Cerebellar nuclear complex (tissue), 1 donor: ENCODE measurements around the gene GALNTL6.
"Not testable (repeated sequence)": the region's sequence is repeated elsewhere in the genome, so short reads cannot be mapped to it uniquely, and the experiment has no call there.

ENCODE experiments used
- DNase-seq, 2 experiments: peaks; one replicate each; lab custom pipeline; 2025; lab: John Stamatoyannopoulos, UW

The GALNTL6 gene

GRCh38 chr4:172867835-172868234 lies 1054.6 kb downstream of the GALNTL6 start:
- no peak for DNase-seq

DNA sequence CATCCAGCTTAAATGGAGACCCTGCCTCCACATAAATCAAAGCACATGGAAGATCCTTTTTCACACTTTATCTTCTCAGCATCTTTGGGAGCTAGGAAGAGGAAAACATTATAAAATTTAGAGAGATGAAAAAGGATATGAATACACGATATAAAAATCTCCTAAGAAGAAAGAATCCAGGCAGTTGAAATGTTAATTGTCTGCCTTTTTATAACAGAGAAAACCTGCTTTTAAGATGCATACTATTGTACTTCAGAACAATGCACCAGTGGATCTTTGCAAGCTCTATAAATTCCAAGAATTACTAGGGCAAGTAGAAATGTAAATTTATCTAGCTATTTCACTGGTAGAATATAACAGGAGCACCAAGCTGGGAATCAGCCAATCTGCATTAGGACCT lies 1055.1 kb downstream of the GALNTL6 start:
- DNase-seq = no peak

DNA sequence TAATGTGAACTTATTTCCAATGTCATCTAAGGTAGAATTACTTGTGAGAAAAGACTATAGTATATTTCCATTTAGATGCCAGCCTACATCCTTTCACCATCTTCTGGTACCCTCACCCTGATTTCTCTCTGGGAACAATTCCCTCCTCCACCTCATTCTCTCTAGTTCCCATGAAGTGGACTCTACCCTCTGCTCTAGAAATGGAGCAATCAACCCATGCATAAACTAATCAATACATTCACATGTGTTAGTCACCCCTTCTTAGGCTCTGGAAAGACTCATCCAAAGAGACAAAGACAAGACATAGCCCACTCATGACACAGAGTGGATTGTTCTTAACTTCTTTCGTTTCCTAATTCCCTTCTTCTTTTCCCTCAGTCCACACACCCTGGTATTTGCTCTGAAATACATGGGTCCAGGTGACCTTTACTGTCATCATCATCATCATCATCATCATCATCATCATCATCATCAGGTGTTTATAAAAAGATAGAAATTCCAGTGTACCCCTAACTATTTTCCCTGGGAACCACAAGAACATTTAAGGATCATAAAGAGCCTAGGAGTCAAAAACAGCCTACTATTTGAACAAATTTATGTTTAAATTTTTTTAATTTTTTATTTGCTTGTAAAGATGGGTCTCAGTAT lies 1056.5 kb downstream of the GALNTL6 start:
- no peak for DNase-seq

DNA sequence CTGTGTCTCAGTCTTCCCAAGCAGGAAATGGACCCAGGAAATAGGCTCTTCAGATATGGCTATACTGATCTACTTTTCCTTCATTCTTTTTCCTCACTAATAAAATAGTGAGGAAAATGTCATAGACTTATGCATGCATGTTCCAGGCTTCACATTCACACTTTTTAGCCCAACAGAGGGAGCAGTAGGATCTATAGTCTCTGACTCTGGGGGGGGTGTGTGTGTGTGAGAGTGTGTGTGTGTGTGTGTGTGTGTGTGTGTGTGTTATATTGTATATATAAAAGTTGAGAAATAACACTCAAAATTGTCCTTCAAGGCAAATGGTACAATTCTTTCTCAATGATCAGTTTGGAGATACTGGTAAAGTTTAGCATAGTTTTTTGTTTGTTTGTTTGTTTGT lies 1058.2 kb downstream of the GALNTL6 start:
- no peak for DNase-seq

- no peak for DNase-seq
Observed at GRCh38 chr4:172874944-172875343, 1061.7 kb downstream of the GALNTL6 start.

- no peak for DNase-seq
Observed at GRCh38 chr4:172876394-172876793, 1063.2 kb downstream of the GALNTL6 start.

DNA sequence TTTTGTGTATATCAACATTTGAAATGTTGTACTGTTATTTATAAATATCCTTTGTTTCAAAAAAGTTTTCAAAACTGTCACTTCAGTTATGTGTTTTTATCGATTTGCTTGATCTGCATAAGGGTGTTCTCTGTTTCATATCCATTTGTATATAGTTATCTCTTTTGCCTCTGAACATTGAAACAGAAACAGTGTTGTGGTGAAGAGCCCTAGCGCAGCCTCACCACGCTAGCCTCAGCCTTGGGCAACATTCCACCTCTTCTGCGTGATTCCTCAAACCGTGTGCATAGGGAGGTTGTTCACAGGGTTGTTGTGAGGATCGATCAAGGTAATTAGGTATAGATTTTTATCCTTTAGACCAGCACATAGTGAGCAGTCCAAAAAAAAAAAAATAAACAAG lies 1068.4 kb downstream of the GALNTL6 start:
- no peak for DNase-seq

DNA sequence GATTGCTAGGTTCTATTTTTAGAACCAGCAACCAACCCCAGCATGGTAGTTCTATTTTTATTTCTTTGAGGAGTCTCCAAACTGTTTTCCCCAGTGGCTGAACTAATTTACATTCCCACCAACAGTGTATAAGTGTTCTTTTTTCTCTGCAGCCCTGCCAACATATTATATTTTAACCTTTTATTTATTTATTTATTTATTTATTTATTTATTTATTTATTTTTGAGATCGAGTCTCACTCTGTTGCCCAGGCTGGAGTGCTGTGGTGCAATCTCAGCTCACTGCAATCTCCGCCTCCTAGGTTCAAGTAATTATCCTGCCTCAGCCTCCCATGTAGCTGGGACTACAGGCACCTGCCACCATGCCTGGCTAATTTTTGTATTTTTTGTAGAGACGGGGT lies 1074.2 kb downstream of the GALNTL6 start:
- DNase-seq = not testable (repeated sequence)

- DNase-seq = no peak
Observed at GRCh38 chr4:172887959-172888358, 1074.8 kb downstream of the GALNTL6 start.

GRCh38 chr4:172892300-172892699 lies 1079.1 kb downstream of the GALNTL6 start:
- no peak for DNase-seq

- no peak for DNase-seq
Observed at GRCh38 chr4:172895699-172896098, 1082.5 kb downstream of the GALNTL6 start.

- no peak for DNase-seq
Observed at GRCh38 chr4:172897046-172897445, 1083.8 kb downstream of the GALNTL6 start.

DNA sequence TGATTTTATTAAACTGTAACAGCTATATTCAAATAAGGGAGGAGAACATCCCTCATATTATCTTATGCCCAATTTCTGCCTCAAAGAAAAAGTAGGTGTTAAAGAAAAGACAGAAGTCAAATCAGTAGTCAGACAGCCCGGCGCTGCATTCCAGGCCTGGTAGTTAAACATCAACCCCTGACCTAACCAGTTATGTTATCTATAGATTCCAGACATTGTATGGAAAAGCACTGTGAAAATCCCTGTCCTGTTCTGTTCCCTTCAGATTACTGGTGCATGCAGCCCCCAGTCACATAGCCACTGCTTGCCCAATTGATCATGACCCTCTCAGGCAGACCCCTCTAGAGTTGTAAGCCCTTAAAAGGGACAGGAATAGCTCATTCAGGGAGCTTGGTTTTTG lies 1085.5 kb downstream of the GALNTL6 start:
- DNase-seq = no peak

GRCh38 chr4:172899861-172900260 lies 1086.7 kb downstream of the GALNTL6 start:
- no peak for DNase-seq

DNA sequence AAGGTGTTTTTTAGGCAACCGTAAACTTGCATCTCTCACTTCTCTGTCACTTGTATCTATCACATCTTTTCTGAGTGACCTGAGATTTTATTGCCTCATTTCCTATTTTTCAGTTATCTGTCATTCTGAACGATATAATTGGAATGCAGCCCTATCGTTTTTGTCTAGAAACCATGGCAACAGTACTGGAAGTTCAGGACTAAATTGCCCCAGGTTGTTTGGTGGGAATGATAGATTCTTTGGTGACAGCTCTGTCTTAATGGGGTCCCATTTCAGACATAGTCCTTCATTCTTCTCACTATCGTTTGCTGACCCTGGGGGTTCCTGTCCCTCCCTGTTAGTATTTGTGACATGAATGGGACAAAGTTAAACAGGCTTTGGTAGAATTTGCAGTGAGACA lies 1087.7 kb downstream of the GALNTL6 start:
- no peak for DNase-seq

GRCh38 chr4:172912468-172912867 lies 1099.3 kb downstream of the GALNTL6 start:
- DNase-seq = not testable (repeated sequence)

GRCh38 chr4:172917403-172917802 lies 1104.2 kb downstream of the GALNTL6 start:
- not testable (repeated sequence) for DNase-seq

DNA sequence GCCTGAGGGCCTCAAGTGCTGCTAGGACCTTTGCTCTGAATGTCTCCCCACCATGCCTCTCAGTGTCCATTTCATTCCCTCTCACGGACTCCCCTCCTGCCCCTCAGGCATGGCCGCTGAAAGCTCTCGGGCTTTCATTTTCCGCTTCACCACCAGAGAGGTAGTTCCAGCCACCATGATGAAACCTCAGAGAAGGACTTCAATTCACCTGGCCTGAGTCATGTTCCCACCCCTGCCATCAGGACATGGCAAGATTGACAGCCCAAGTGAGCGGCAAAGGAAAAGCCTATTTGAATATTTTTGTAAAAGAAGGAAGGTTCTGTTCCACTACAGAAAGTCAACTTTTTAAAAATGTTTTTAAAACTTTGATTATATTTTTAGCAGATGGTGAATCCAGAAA lies 1106.1 kb downstream of the GALNTL6 start:
- no peak for DNase-seq

DNA sequence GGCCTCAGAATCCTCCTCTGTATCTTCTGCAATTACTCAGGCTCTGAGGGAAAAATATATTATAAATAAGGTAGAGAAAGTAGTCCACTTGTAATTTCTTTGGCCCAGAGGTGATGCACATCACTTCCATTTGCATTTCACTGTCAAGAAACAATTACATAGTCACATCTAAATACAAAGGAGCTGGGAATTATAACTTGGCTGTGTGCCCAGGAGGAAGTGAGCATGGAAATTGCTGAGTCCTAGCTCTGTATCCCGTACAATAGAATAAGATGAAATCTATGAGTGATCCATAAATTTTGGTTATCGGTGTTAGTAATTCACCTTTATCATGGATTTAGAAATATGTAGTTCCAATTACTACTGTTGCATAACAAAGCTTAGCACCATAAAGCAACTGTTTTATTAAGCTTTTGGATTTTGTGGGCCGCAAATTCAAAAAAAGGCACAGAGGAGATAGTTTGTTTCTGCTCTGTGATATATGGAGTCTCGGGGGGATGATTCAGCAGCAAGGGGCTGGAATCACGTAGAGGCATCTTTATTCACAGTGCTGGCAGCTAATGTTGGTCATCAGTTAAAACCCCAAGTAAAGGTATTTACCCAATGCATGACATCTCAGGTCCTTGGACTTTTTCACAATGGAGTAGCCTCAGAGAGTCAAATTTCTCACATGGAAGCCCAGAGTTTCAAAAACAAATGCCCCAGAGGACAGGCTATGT lies 1114.1 kb downstream of the GALNTL6 start:
- DNase-seq = no peak

DNA sequence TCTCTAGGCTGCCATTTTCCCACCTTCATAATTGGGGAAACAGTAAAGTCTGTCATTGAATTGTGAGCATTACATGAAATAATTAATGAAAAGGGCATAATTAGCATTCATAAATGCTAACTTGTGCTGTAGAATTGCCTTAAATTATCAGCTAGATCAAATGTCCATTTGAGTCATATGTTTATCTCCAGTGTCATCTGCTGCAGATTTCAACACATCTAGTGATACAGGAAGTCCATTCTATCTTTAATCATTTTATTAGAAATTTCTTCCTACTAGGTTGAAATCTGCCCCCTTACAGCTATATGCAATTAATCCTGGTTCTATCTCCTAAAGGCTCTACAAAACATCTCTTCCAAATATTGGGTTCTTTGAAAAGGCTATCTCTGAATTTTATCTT lies 1115.1 kb downstream of the GALNTL6 start:
- DNase-seq = no peak

- DNase-seq = no peak
Observed at GRCh38 chr4:172938072-172938829, 1125.0 kb downstream of the GALNTL6 start.

GRCh38 chr4:172938870-172939269 lies 1125.7 kb downstream of the GALNTL6 start:
- no peak for DNase-seq

DNA sequence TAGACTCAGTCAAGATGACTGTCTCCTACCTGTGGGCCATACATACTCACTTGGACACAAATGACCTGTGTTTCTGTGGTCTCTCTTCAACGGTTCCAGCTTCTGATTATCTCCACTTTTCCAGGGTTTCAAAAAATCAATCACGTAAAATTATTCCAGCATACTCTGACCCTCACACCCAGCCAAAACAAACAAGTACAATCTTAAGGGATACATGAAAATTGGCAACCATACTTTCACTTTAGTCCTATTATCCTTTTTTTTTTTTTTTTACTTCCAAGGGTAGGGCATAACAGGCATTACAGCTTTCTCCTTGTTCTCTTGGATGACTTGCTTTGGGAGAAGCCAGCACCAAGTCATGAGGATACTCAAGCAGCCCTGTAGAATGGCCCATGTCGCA lies 1129.6 kb downstream of the GALNTL6 start:
- DNase-seq = no peak
